ENCODE results near the gene KLF15.

DNA sequence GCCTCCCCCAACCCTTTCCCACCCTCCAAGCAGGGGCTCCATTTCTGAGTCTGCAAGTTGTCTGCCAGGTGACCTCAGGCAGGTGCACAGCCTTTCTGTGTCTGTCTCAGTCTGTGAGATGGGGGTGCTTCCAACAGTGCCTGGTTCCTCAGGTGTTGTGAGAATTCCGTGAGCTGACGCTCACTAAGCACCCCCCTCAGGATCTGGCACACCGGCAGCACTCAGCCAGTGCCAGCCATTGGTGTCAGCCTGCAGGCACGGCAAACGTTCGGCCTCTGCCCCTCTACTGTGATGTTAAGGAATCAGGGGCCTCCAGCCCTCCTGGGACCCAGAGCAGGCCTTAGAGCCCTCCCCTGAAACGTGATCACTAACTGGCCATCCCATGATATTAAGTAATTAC is 2.4 kb downstream of the KLF15 start:
- TF ChIP-seq, protein P1, sequence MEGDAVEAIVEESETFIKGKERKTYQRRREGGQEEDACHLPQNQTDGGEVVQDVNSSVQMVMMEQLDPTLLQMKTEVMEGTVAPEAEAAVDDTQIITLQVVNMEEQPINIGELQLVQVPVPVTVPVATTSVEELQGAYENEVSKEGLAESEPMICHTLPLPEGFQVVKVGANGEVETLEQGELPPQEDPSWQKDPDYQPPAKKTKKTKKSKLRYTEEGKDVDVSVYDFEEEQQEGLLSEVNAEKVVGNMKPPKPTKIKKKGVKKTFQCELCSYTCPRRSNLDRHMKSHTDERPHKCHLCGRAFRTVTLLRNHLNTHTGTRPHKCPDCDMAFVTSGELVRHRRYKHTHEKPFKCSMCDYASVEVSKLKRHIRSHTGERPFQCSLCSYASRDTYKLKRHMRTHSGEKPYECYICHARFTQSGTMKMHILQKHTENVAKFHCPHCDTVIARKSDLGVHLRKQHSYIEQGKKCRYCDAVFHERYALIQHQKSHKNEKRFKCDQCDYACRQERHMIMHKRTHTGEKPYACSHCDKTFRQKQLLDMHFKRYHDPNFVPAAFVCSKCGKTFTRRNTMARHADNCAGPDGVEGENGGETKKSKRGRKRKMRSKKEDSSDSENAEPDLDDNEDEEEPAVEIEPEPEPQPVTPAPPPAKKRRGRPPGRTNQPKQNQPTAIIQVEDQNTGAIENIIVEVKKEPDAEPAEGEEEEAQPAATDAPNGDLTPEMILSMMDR (IDR thresholded peaks at IDR 0.05) = no peak
- TF ChIP-seq POLR2A (IDR thresholded peaks at IDR 0.05) = no peak

Data from thyroid gland (tissue), 4 donors.